Pancreas (tissue), 10 donors: Measurements from ENCODE around the gene FKBP1B. TPM values are rescaled to one million over a fixed set of nuclear protein-coding genes. Genes with fewer than 3 reads are reported as not detected.

Source experiments
- ATAC-seq, 4 donors: fragments of 200-7000 bp; cut with Tn5 transposase; one replicate each; pipeline versions ENCODE4 v1.8.0 to v1.9.1; 2020; ENCODE audit warnings: mild to moderate bottlenecking in 4 of 4, moderate library complexity in 4 of 4
- DNase-seq, 6 donors: peaks; one replicate each; pipeline ENCODE4 v3.0.0-alpha.2; 2020
- FAIRE-seq: peaks from 2 replicates; lab custom pipeline; 2012; peaks lifted over from hg19 to GRCh38; lab: Jason Lieb, UNC
- H3K27ac ChIP-seq, 4 donors: fragments of 200-600 bp; sonication (generic); 1 replicate in 3 of 4; 2 replicates in 1 of 4; pipeline versions ENCODE4 v1.5.0 to v1.8.0; 2020
- H3K27me3 ChIP-seq, 4 donors: fragments of 200-600 bp; one replicate each; pipeline ENCODE4 v1.8.0; 2021
- H3K36me3 ChIP-seq, 3 donors: fragments of 200-600 bp; sonication (generic) in 1 of 3; one replicate each; pipeline versions ENCODE4 v1.5.0 to v1.8.0; 2020 to 2021
- H3K4me1 ChIP-seq, 3 donors: fragments of 200-600 bp; one replicate each; pipeline ENCODE4 v1.8.0; 2021
- H3K4me3 ChIP-seq, 4 donors: fragments of 200-600 bp; sonication (generic) in 2 of 4; one replicate each; pipeline versions ENCODE4 v1.5.0 to v1.8.0; 2020 to 2021
- H3K9me3 ChIP-seq, 4 donors: fragments of 200-600 bp; one replicate each; pipeline ENCODE4 v1.8.0; 2021
- CTCF ChIP-seq, 4 donors: fragments of 200-600 bp; sonication (generic) in 3 of 4; IDR thresholded peaks; one replicate each; pipeline versions ENCODE4 v1.5.0 to v1.8.0; 2021; ENCODE audit warnings: antibody characterized with exemption in 4 of 4
- WGBS, 2 donors: extraction: QIAGEN DNeasy Blood & Tissue Kit; methylation state at CpG; one replicate each; pipeline ENCODE4 v1.1.7; 2013; 5-methylcytosine and 5-hydroxymethylcytosine counted together
- intact Hi-C, 3 donors: fragments of 100-400 bp; cut with DNase I; formaldehyde crosslinking; loops; one replicate each; pipeline versions ENCODE4 v1.11.1 to v1.14.2; 2022
- polyA plus RNA-seq, 2 donors: library from polyadenylated mRNA; stranded (reverse); fragments of 200-250 nt; gene quantifications; one replicate each; pipeline ENCODE4 v1.2.3, GENCODE V29; 2013
- total RNA-seq, 6 donors: library from RNA; stranded (reverse); fragmentation: NEBNext Ultra II Directional in 4 of 6; extraction: Animal tissue kit (Norgen Biotek cat#: 25700) in 4 of 6; gene quantifications; one replicate each; pipeline versions ENCODE4 v1.2.1 to v1.2.4, GENCODE V29; 2021 to 2023
- donor health status: healthy with polysubstance abuse.
- donor health status: DM: no; HTN: no; CAD: no; lungs with moderate emphysema.
- donor health status: DM: no; HTN: no; CAD: no.
- donor health status: control.
- donor health status: control.
- donor health status: Bipolar disorder and iron deficiency.
- donor health status: DM: yes; HTN: yes; CAD: no.
- donor health status: DM: no; HTN: no; CAD: no.
- donor health status: DM: no; HTN: no; CAD: no.
- donor health status: DM: yes; HTN: yes; CAD: no.

FKBP1B gene
- total and polyA plus RNA-seq, 8 donors, result 2.6 to 25.6 (median 4.9) TPM

- ATAC-seq, result no peak
- TF ChIP-seq CTCF (IDR thresholded peaks at IDR 0.05), result no peak
These were observed 61.2 kb downstream of the FKBP1B start for GRCh38 chr2:24110660-24111303.

GRCh38 chr2:24111407-24111901 lies 61.9 kb downstream of the FKBP1B start:
- Histone ChIP-seq H3K27me3 (no peaks in the 10 kb centered on the region), H3K27ac (no peak overlapping the region), H3K36me3 (no peaks in the 10 kb centered on the region), H3K9me3 (no peaks in the 10 kb centered on the region), H3K4me1 (no peaks in the 10 kb centered on the region), H3K4me3 (no peak overlapping the region)
- DNase-seq, result no peak
- WGBS, 2 donors, result 67 to 72% methylated on average over 2 of the region's 2 CpGs
- intact Hi-C loops, result no loop called here
- FAIRE-seq, result no peak
- ATAC-seq, result no peak
- no peak for TF ChIP-seq CTCF (IDR thresholded peaks at IDR 0.05)

More at GRCh38 chr2:24110660-24111303, 61.2 kb downstream of the FKBP1B start:
- intact Hi-C loops, result no loop called here
- Histone ChIP-seq H3K27me3 (no peaks in the 10 kb centered on the region), H3K36me3 (no peaks in the 10 kb centered on the region), H3K4me1 (no peaks in the 10 kb centered on the region), H3K4me3 (no peak overlapping the region), H3K9me3 (no peaks in the 10 kb centered on the region), H3K27ac (no peak overlapping the region)
- DNase-seq, result no peak
- WGBS, 2 donors, result 78 to 80% methylated on average over 7 of the region's 7 CpGs
- FAIRE-seq, result no peak

Other genes starting within 250 kb of the FKBP1B start
- 10 to 100 TPM in 2 of 6 donors, 1 to 10 TPM in 4; 7.4 to 15.6 (median 9.9) TPM for gene ATAD2B, start 122.6 kb upstream of the FKBP1B start, total RNA-seq
- 1 to 10 TPM; 4.1 to 4.4 TPM for gene ATAD2B, start 122.6 kb upstream of the FKBP1B start, polyA plus RNA-seq
- gene UBXN2A, start 109.3 kb upstream of the FKBP1B start, total RNA-seq, result 1 to 10 TPM; 3.4 to 9.0 (median 5.2) TPM
- 1 to 10 TPM; 2.4 to 4.9 TPM for gene UBXN2A, start 109.3 kb upstream of the FKBP1B start, polyA plus RNA-seq
- under 1 TPM in 2 of 6 donors, not detected in 4; 0.12 to 0.47 TPM for gene MFSD2B, start 39.7 kb upstream of the FKBP1B start, total RNA-seq
- gene MFSD2B, start 39.7 kb upstream of the FKBP1B start, polyA plus RNA-seq, result under 1 TPM in 1 of 2 donors, not detected in 1; 0.07 TPM
- gene WDCP, start 2.4 kb upstream of the FKBP1B start, total RNA-seq, result 1 to 10 TPM; 2.2 to 8.5 (median 3.1) TPM
- gene WDCP, start 2.4 kb upstream of the FKBP1B start, polyA plus RNA-seq, result 1 to 10 TPM in 1 of 2 donors, under 1 TPM in 1; 0.84 to 1.7 TPM
- 10 to 100 TPM; 16.7 to 35.7 (median 29.2) TPM for gene SF3B6, start 26.6 kb downstream of the FKBP1B start, total RNA-seq
- gene SF3B6, start 26.6 kb downstream of the FKBP1B start, polyA plus RNA-seq, result 10 to 100 TPM; 35.6 to 65.4 TPM
- gene TP53I3, start 35.1 kb downstream of the FKBP1B start, total RNA-seq, result 10 to 100 TPM; 17.0 to 30.2 (median 21.6) TPM
- 10 to 100 TPM; 39.8 to 43.0 TPM for gene TP53I3, start 35.1 kb downstream of the FKBP1B start, polyA plus RNA-seq
- gene PFN4, start 73.6 kb downstream of the FKBP1B start, total RNA-seq, result under 1 TPM; 0.16 to 0.52 (median 0.38) TPM
- under 1 TPM; 0.53 to 0.63 TPM for gene PFN4, start 73.6 kb downstream of the FKBP1B start, polyA plus RNA-seq
- gene FAM228B, start 73.7 kb downstream of the FKBP1B start, total RNA-seq, result 10 to 100 TPM in 1 of 6 donors, 1 to 10 TPM in 5; 5.8 to 13.8 (median 8.2) TPM
- gene FAM228B, start 73.7 kb downstream of the FKBP1B start, polyA plus RNA-seq, result 10 to 100 TPM; 16.2 to 31.4 TPM
- gene FAM228A, start 125.3 kb downstream of the FKBP1B start, total RNA-seq, result under 1 TPM in 5 of 6 donors, not detected in 1; 0.19 to 0.47 (median 0.32) TPM
- gene FAM228A, start 125.3 kb downstream of the FKBP1B start, polyA plus RNA-seq, result under 1 TPM; 0.34 to 0.56 TPM